ENCODE data around the gene BCAS1. TPM values are rescaled to one million over a fixed set of nuclear protein-coding genes. Genes with fewer than 3 reads are reported as not detected.

BCAS1 gene
- total RNA-seq, 2 experiments from 2014 or later = 0.07 to 0.17 TPM

- Mint-ChIP-seq H3K27ac (no peak overlapping the region), H3K27me3 (no peaks in the 10 kb centered on the region), H3K9me3 (no peaks in the 10 kb centered on the region), H3K36me3 (no peaks in the 10 kb centered on the region), H3K4me1 (ENCODE audit: low read depth) (no peaks in the 10 kb centered on the region), H3K4me3 (no peak overlapping the region)
- intact Hi-C loops (cut with micrococcal nuclease) = no loop called here
- CTCF ChIA-PET = no interaction called here
- no peak for DNase-seq
- POLR2A ChIA-PET = no interaction called here
Measured at GRCh38 chr20:54058420-54059139, 11.8 kb downstream of the BCAS1 start.

GRCh38 chr20:54056762-54057639, 13.4 kb downstream of the BCAS1 start:
- intact Hi-C loops (cut with micrococcal nuclease) = no loop called here
- Mint-ChIP-seq H3K27me3 (no peaks in the 10 kb centered on the region), H3K27ac (no peak overlapping the region), H3K9me3 (no peaks in the 10 kb centered on the region), H3K4me3 (no peak overlapping the region), H3K4me1 (ENCODE audit: low read depth) (no peaks in the 10 kb centered on the region), H3K36me3 (no peaks in the 10 kb centered on the region)
- DNase-seq = no peak
- ChIA-PET POLR2A (no interaction called here), CTCF (interaction anchor here (0.9 to 1.5 kb wide), 3 partner anchors 14 to 46 kb away, joined by 3 to 5 read pairs (median 3); no protein-coding TSS in a partner anchor)

- CTCF ChIA-PET = interaction anchor here (2.1 kb wide), 1 partner anchor 8 kb away, joined by 5 read pairs; no protein-coding TSS in a partner anchor
- DNase-seq = no peak
- intact Hi-C loops (cut with micrococcal nuclease) = no loop called here
- Mint-ChIP-seq H3K4me1 (ENCODE audit: low read depth) (no peaks in the 10 kb centered on the region), H3K9me3 (no peaks in the 10 kb centered on the region), H3K36me3 (no peaks in the 10 kb centered on the region), H3K4me3 (no peak overlapping the region), H3K27ac (no peak overlapping the region), H3K27me3 (no peaks in the 10 kb centered on the region)
- POLR2A ChIA-PET = no interaction called here
Measured at GRCh38 chr20:54054516-54054915, 15.9 kb downstream of the BCAS1 start.

- no peak for DNase-seq
- Mint-ChIP-seq H3K9me3 (no peaks in the 10 kb centered on the region), H3K4me1 (ENCODE audit: low read depth) (peaks cover 5% of the 10 kb centered on the region), H3K36me3 (no peaks in the 10 kb centered on the region), H3K27ac (no peak overlapping the region), H3K27me3 (no peaks in the 10 kb centered on the region), H3K4me3 (no peak overlapping the region)
- ChIA-PET CTCF (interaction anchor here (1.6 kb wide), 1 partner anchor 11 kb away, joined by 8 read pairs; no protein-coding TSS in a partner anchor), POLR2A (no interaction called here)
- intact Hi-C loops (cut with micrococcal nuclease) = no loop called here
Measured at GRCh38 chr20:54051068-54051467, 19.3 kb downstream of the BCAS1 start.

GRCh38 chr20:54048891-54049545, 21.4 kb downstream of the BCAS1 start:
- peaks cover 2% of the 10 kb centered on the region for H3K9me3 Mint-ChIP-seq
- CTCF ChIA-PET = interaction anchor here (0.7 to 1.6 kb wide), 2 partner anchors 14 kb away, joined by 3 to 8 read pairs; no protein-coding TSS in a partner anchor
- H3K36me3 Mint-ChIP-seq = no peaks in the 10 kb centered on the region
- intact Hi-C loops (cut with micrococcal nuclease) = no loop called here
- no peak for DNase-seq
- no peak overlapping the region for H3K4me3 Mint-ChIP-seq
- H3K27ac Mint-ChIP-seq = no peak overlapping the region
- H3K27me3 Mint-ChIP-seq = no peaks in the 10 kb centered on the region
- POLR2A ChIA-PET = no interaction called here
- peaks cover 9% of the 10 kb centered on the region for H3K4me1 Mint-ChIP-seq (ENCODE audit: low read depth)

- H3K4me1 Mint-ChIP-seq (ENCODE audit: low read depth) = peaks cover 11% of the 10 kb centered on the region
- POLR2A ChIA-PET = no interaction called here
- DNase-seq = no peak
- H3K9me3 Mint-ChIP-seq = peaks cover 2% of the 10 kb centered on the region
- no peaks in the 10 kb centered on the region for H3K36me3 Mint-ChIP-seq
- no peak overlapping the region for H3K4me3 Mint-ChIP-seq
- CTCF ChIA-PET = interaction anchor here (0.7 kb wide), 1 partner anchor 14 kb away, joined by 3 read pairs; no protein-coding TSS in a partner anchor
- no peak overlapping the region for H3K27ac Mint-ChIP-seq
- intact Hi-C loops (cut with micrococcal nuclease) = no loop called here
- no peaks in the 10 kb centered on the region for H3K27me3 Mint-ChIP-seq
Measured at GRCh38 chr20:54048481-54048880, 21.9 kb downstream of the BCAS1 start.

GRCh38 chr20:54047720-54048119, 22.7 kb downstream of the BCAS1 start:
- peaks cover 2% of the 10 kb centered on the region for H3K9me3 Mint-ChIP-seq
- CTCF ChIA-PET = no interaction called here
- H3K4me3 Mint-ChIP-seq = no peak overlapping the region
- no peaks in the 10 kb centered on the region for H3K36me3 Mint-ChIP-seq
- H3K27ac Mint-ChIP-seq = no peak overlapping the region
- H3K27me3 Mint-ChIP-seq = no peaks in the 10 kb centered on the region
- no peak for DNase-seq
- POLR2A ChIA-PET = no interaction called here
- H3K4me1 Mint-ChIP-seq (ENCODE audit: low read depth) = peaks cover 14% of the 10 kb centered on the region
- intact Hi-C loops (cut with micrococcal nuclease) = no loop called here

- ChIA-PET CTCF (no interaction called here), POLR2A (no interaction called here)
- Mint-ChIP-seq H3K27ac (no peak overlapping the region), H3K9me3 (peaks cover 2% of the 10 kb centered on the region), H3K4me3 (no peak overlapping the region), H3K36me3 (no peaks in the 10 kb centered on the region), H3K4me1 (ENCODE audit: low read depth) (peaks cover 14% of the 10 kb centered on the region), H3K27me3 (no peaks in the 10 kb centered on the region)
- intact Hi-C loops (cut with micrococcal nuclease) = no loop called here
- DNase-seq = no peak
Measured at GRCh38 chr20:54047048-54047447, 23.3 kb downstream of the BCAS1 start.

- CTCF ChIA-PET = interaction anchor here (1.2 kb wide), 1 partner anchor 18 kb away, joined by 4 read pairs; no protein-coding TSS in a partner anchor
Measured at GRCh38 chr20:54044156-54044555, 26.2 kb downstream of the BCAS1 start.

GRCh38 chr20:54043076-54043967, 27.1 kb downstream of the BCAS1 start:
- Mint-ChIP-seq H3K9me3 (peaks cover 2% of the 10 kb centered on the region), H3K4me3 (no peak overlapping the region), H3K27me3 (peaks cover 2% of the 10 kb centered on the region), H3K4me1 (ENCODE audit: low read depth) (peaks cover 14% of the 10 kb centered on the region), H3K27ac (no peak overlapping the region), H3K36me3 (no peaks in the 10 kb centered on the region)
- POLR2A ChIA-PET = no interaction called here
- DNase-seq = peak; percentile 32
- intact Hi-C loops (cut with micrococcal nuclease) = no loop called here
- CTCF ChIA-PET = interaction anchor here (0.8 to 1.2 kb wide), 3 partner anchors 13 to 19 kb away, joined by 3 to 4 read pairs (median 3); no protein-coding TSS in a partner anchor

More at GRCh38 chr20:54044156-54044555, 26.2 kb downstream of the BCAS1 start:
- peaks cover 14% of the 10 kb centered on the region for H3K4me1 Mint-ChIP-seq (ENCODE audit: low read depth)
- peaks cover 2% of the 10 kb centered on the region for H3K9me3 Mint-ChIP-seq
- no peak overlapping the region for H3K27ac Mint-ChIP-seq
- H3K27me3 Mint-ChIP-seq = peaks cover 2% of the 10 kb centered on the region
- no peak for DNase-seq
- POLR2A ChIA-PET = no interaction called here
- intact Hi-C loops (cut with micrococcal nuclease) = no loop called here
- H3K36me3 Mint-ChIP-seq = no peaks in the 10 kb centered on the region
- no peak overlapping the region for H3K4me3 Mint-ChIP-seq

GRCh38 chr20:54042021-54042420, 28.4 kb downstream of the BCAS1 start:
- no peak for DNase-seq
- CTCF ChIA-PET = interaction anchor here (0.6 kb wide), 1 partner anchor 40 kb away, joined by 4 read pairs; no protein-coding TSS in a partner anchor
- Mint-ChIP-seq H3K27ac (no peak overlapping the region), H3K4me3 (no peak overlapping the region), H3K27me3 (peaks cover 8% of the 10 kb centered on the region), H3K9me3 (peaks cover 2% of the 10 kb centered on the region), H3K36me3 (no peaks in the 10 kb centered on the region), H3K4me1 (ENCODE audit: low read depth) (peaks cover 9% of the 10 kb centered on the region)
- intact Hi-C loops (cut with micrococcal nuclease) = no loop called here
- POLR2A ChIA-PET = no interaction called here
